Heart left ventricle (tissue), 16 donors: ENCODE measurements around the gene FAM210A. TPM values are rescaled to one million over a fixed set of nuclear protein-coding genes. Genes with fewer than 3 reads are reported as not detected.

Experiments used
- ATAC-seq, 4 donors: fragments of 200-7000 bp; cut with Tn5 transposase; one replicate each; pipeline ENCODE4 v1.9.1; 2020 to 2022; ENCODE audit warnings: moderate library complexity in 4 of 4, mild to moderate bottlenecking in 3 of 4, moderate number of reproducible peaks in 1 of 4
- DNase-seq, 5 donors: peaks; one replicate each; pipeline ENCODE4 v3.0.0-alpha.2; 2020
- H3K27ac ChIP-seq, 12 donors: fragments of 200-600 bp; sonication (generic) in 4 of 12; one replicate each; pipeline versions ENCODE4 v1.5.0 to v1.8.0; 2016 to 2022; ENCODE audit warnings: mild to moderate bottlenecking in 2 of 12
- H3K27me3 ChIP-seq, 9 donors: fragments of 200-600 bp; sonication (generic) in 2 of 9; one replicate each; pipeline versions ENCODE4 v1.5.1 to v1.8.0; 2016 to 2022; ENCODE audit warnings: mild to moderate bottlenecking in 3 of 9
- H3K36me3 ChIP-seq, 9 donors: fragments of 200-600 bp; sonication (generic) in 2 of 9; one replicate each; pipeline versions ENCODE4 v1.5.0 to v1.8.0; 2018 to 2022; ENCODE audit warnings: mild to moderate bottlenecking in 2 of 9
- H3K4me1 ChIP-seq, 12 donors: fragments of 200-600 bp; sonication (generic) in 4 of 12; one replicate each; pipeline versions ENCODE4 v1.5.0 to v1.8.0; 2016 to 2022; ENCODE audit warnings: mild to moderate bottlenecking in 3 of 12
- H3K4me3 ChIP-seq, 12 donors: fragments of 200-600 bp; sonication (generic) in 4 of 12; one replicate each; pipeline versions ENCODE4 v1.5.0 to v1.8.0; 2017 to 2022; ENCODE audit warnings: mild to moderate bottlenecking in 9 of 12, moderate library complexity in 4 of 12
- H3K9me3 ChIP-seq, 12 donors: fragments of 200-600 bp; sonication (generic) in 4 of 12; one replicate each; pipeline versions ENCODE4 v1.5.0 to v1.8.0; 2016 to 2022; ENCODE audit warnings: mild to moderate bottlenecking in 1 of 12
- POLR2A ChIP-seq, 2 donors: fragments of 450-650 bp; IDR thresholded peaks; one replicate each; pipeline ENCODE4 v1.6.1; 2017; ENCODE audit warnings: antibody characterized with exemption in 2 of 2, mild to moderate bottlenecking in 2 of 2, moderate library complexity in 2 of 2
- WGBS, 4 donors: extraction: QIAGEN DNeasy Blood & Tissue Kit in 2 of 4; methylation state at CpG; one replicate each; pipeline versions ENCODE4 v1.1.5 to v1.1.7; 2013 to 2018; 5-methylcytosine and 5-hydroxymethylcytosine counted together
- intact Hi-C, 10 donors: fragments of 100-400 bp; cut with DNase I; formaldehyde crosslinking; loops; one replicate each; pipeline versions ENCODE4 v1.11.1 to v1.14.2; 2022
- polyA plus RNA-seq, 2 donors: library from polyadenylated mRNA; stranded (reverse); fragments of 200-250 nt; gene quantifications; one replicate each; pipeline ENCODE4 v1.2.3, GENCODE V29; 2013
- total RNA-seq, 9 donors: library from RNA; depleted of rRNA in 2 of 9; stranded (reverse); fragments of >200 nt in 2 of 9; fragmentation: NEBNext Ultra II Directional in 3 of 9; extraction: Animal tissue kit (Norgen Biotek cat#: 25700) in 3 of 9; gene quantifications; one replicate each; pipeline versions ENCODE4 v1.1.0 to v1.2.4, GENCODE V29; 2016 to 2023
- TF ChIP-seq, protein P1 (sequence below), 12 donors: fragments of 200-600 bp; sonication (generic) in 4 of 12; IDR thresholded peaks; one replicate each; pipeline versions ENCODE4 v1.5.0 to v1.8.0; 2018 to 2022; ENCODE audit warnings: antibody characterized with exemption in 12 of 12, mild to moderate bottlenecking in 5 of 12
- donor health status: ischemic (EF 13 %, LVEDD 7.1; RV severe dilation, severe dysfunction).
- donor health status: healthy with polysubstance abuse.
- donor health status: DM: no; HTN: yes; CAD: no.
- donor health status: DM: no; HTN: no; CAD: no.
- donor health status: ischemic (EF 25% LVEDD 6.9; RV normal size, moderate dysfunction).
- donor health status: ischemic (EF 25% LVEDD 5.7; RV mildly dilated, moderate dysfunction).
- donor health status: healthy.
- donor health status: DM: yes; HTN: yes; CAD: no.
- donor health status: ischemic (EF 35%, LVEDD 5.7; RV mildly dilated, moderate dysfunction).
- donor health status: nonischemic (EF 11% LVEDD 7.7; RV severe dilation, severe dysfunction).
- donor health status: DM: yes; HTN: yes; CAD: no.
- donor health status: PGD.
- donor health status: ischemic (EF 29% LVEDD 5.4; RV normal size, mild dysfunction).
- donor health status: nonischemic (EF 23%, LVEDD 6.1; RV moderate dilation, normal function).

Gene FAM210A
- total and polyA plus RNA-seq, 11 donors = 14.0 to 66.4 (median 48.1) TPM

DNA sequence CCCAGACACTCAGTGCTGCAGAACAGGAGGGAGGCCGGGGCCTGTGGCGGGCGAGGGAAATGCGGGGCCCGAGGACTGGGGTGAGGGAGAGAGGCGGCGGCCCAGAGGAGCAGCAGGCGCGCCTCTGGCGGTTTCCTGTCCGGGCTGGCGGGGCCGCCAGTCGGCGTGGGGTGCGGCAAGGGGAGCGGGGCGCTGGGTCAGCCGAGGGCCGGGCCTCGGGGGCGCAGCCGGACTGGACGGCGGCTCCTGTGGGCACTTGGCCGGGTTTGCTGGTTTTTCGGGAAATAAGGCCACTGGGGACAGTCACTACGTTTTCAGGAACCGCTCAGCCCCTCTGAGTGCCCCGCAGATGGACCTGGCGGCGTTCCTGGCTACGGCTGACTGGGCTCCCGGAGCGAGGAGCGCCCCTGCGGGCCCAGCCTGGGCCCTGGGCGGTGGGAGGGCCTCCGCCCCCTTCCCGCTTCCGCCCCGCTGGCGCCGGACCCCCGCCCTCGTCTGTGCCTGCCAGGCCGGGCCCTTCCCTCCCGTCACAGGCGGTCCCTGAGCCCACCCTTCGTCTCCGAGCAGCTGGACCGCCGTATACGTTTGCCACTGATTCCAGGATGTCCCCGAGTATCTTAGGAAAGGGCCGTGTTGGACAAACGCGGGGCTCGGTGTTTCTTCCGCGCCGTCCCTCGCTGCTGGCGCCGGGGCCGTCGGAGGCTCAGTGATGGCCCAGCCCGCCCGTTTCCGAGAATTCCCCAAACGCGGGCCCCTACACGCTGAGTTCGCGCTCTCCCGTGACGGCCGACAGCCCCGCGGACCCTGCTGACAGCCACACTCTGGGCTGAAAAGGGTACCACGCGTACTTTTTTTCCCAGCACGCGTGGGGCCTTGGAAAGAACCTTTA is 84.6 kb downstream of the FAM210A start:
- Histone ChIP-seq H3K4me3 (peak overlapping the region; percentile 5 to 59 (median 48)), H3K27ac (peak overlapping the region; percentile 54 to 90 (median 77)), H3K27me3 (no peaks in the 10 kb centered on the region), H3K36me3 (peaks cover 0 to 21% (median 11%) of the 10 kb centered on the region in 9 donors), H3K9me3 (no peaks in the 10 kb centered on the region), H3K4me1 (peaks cover 0 to 50% (median 19%) of the 10 kb centered on the region in 12 donors)
- 35 to 67% (median 51%) methylated on average over 67 to 84 of the region's 84 CpGs for WGBS, 4 donors
- TF ChIP-seq, protein P1, sequence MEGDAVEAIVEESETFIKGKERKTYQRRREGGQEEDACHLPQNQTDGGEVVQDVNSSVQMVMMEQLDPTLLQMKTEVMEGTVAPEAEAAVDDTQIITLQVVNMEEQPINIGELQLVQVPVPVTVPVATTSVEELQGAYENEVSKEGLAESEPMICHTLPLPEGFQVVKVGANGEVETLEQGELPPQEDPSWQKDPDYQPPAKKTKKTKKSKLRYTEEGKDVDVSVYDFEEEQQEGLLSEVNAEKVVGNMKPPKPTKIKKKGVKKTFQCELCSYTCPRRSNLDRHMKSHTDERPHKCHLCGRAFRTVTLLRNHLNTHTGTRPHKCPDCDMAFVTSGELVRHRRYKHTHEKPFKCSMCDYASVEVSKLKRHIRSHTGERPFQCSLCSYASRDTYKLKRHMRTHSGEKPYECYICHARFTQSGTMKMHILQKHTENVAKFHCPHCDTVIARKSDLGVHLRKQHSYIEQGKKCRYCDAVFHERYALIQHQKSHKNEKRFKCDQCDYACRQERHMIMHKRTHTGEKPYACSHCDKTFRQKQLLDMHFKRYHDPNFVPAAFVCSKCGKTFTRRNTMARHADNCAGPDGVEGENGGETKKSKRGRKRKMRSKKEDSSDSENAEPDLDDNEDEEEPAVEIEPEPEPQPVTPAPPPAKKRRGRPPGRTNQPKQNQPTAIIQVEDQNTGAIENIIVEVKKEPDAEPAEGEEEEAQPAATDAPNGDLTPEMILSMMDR (IDR thresholded peaks at IDR 0.05) = peak in 4 of 12 donors; percentile 0 to 17 (median 14)
- TF ChIP-seq POLR2A (IDR thresholded peaks at IDR 0.05) = no peak
- intact Hi-C loops = loop anchor here in 5 of 10 donors (5.0 to 10.0 kb wide), 2 partner anchors 83 to 86 kb away; partner anchors contain the start of genes FAM210A (in 5 of the 5) and RNMT (in 5 of the 5)
- peak; percentile 53 to 83 (median 72) for DNase-seq
- peak; percentile 24 to 75 (median 70) for ATAC-seq

DNA sequence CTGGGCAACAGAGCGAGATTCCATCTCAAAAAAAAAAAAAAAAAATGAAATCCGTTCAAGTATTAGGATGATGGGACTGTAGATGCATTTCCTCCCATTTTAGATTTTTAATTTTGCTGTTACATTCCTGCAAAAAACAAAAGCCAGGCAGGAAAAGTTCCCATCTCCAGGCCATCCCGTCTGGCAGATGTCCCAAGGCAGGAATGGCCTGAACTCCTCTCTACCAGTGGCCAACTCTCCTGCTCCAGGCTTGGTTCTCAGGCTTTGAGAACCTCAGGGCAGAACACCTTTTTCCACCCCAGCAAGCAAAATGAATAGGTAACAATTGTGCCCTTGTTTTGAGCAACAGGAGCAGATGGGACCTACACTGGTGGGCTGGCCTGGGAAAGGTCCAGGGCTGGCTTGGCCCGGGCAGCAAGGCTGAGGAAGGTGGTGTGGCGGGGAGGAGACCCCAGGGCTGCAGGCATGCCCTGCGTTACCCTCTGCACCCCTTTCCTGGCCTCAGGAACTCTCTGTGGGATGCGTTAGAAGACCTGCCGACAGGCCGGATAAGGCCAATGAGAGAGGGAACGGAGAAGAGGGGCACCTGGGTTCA is 86.0 kb downstream of the FAM210A start:
- Histone ChIP-seq H3K27me3 (no peaks in the 10 kb centered on the region), H3K4me1 (peaks cover 0 to 51% (median 19%) of the 10 kb centered on the region in 12 donors), H3K4me3 (no peak overlapping the region), H3K36me3 (peaks cover 0 to 9% (median 5%) of the 10 kb centered on the region in 9 donors), H3K9me3 (no peaks in the 10 kb centered on the region), H3K27ac (peak overlapping the region in 9 of 12 donors; percentile 66 to 90 (median 79))
- intact Hi-C loops = loop anchor here in 5 of 10 donors (5.0 to 10.0 kb wide), 2 partner anchors 84 to 87 kb away; partner anchors contain the start of genes FAM210A (in 5 of the 5) and RNMT (in 5 of the 5)
- ATAC-seq (peak in 1 of 4 donors; percentile 16), DNase-seq (no peak)
- WGBS, 4 donors = 66 to 74% (median 70%) methylated on average over 10 of the region's 10 CpGs
- TF ChIP-seq, protein P1 (IDR thresholded peaks at IDR 0.05) = no peak
- TF ChIP-seq POLR2A (IDR thresholded peaks at IDR 0.05) = no peak

DNA sequence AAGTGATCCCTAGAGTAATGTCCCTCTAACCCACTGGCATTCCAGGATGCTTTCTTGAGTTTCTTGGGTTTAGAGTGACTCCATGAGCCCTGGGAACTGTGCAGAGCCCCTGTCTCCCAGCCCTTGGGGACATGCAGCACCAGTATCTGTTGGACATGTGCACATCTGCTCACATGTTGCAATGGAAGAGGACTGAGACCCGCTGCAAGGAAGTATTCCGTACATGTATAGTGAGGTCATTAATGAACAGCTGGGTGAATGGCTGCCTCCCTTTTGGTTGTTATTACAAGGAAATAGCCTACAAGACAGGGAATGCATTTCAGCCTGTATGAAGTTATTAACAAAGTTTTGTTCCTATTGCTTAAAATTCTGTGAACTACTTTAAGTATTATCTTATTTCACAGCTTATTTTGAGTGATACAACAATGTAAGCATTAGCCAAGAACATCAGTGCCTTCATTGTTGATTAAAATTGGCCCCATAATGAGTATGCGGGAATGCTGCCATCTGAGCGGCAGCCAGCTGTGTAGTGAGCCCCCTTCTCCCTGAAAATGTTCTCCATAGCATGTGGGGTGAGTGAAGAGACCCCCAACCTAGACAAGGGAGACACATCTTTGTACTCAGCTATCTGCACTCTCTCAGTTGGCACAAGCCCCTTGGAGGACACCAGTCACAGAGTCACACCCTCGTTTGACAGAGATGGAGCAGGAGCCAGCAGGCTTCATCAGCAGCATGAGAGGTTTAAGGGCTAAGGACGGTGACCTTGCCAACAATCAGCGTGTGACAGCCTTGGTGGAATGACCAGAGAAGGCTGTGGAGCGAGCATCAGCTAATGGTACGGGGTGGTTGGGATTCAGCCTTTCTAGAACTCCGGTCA is 87.4 kb downstream of the FAM210A start:
- peak overlapping the region in 6 of 12 donors; percentile 30 to 87 (median 46) for H3K27ac ChIP-seq
- H3K4me3 ChIP-seq = no peak overlapping the region
- 46 to 62% (median 56%) methylated on average over 10 of the region's 10 CpGs for WGBS, 4 donors
- peak; percentile 53 to 74 (median 62) for ATAC-seq
- no peak for TF ChIP-seq POLR2A (IDR thresholded peaks at IDR 0.05)
- H3K4me1 ChIP-seq = peaks cover 0 to 59% (median 19%) of the 10 kb centered on the region in 12 donors
- no peaks in the 10 kb centered on the region for H3K27me3 ChIP-seq
- DNase-seq = peak in 3 of 5 donors; percentile 50 to 79 (median 71)
- H3K9me3 ChIP-seq = no peaks in the 10 kb centered on the region
- H3K36me3 ChIP-seq = no peaks in the 10 kb centered on the region
- intact Hi-C loops = loop anchor here in 5 of 10 donors (10.0 kb wide), 4 partner anchors 86 to 524 kb away; partner anchors contain the start of genes FAM210A (in 3 of the 5) and RNMT (in 3 of the 5)

DNA sequence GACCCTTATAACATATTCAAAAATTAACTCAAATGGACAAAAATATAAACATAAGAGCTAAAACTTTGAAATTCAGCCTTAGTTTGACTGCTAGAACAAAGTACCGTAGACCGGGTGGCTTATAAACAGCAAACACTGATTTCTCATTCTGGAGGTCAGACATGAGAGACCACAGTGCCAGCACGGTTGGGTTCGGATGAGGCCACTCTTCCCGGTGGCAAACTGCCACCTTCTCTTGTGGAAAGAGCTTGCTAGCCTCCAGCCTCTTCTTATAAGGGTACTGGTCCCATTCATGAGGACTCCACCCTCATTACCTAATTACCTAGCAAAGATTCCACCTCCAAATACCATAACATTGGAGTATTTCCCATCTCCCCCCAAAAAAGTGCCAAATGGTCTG is 91.3 kb downstream of the FAM210A start:
- peak overlapping the region in 4 of 12 donors; percentile 17 to 47 (median 32) for H3K27ac ChIP-seq
- peak; percentile 40 to 69 (median 62) for ATAC-seq
- DNase-seq = peak in 4 of 5 donors; percentile 44 to 80 (median 62)

More for the DNA sequence above, 91.3 kb downstream of the FAM210A start:
- intact Hi-C loops = loop anchor here in 5 of 10 donors (10.0 kb wide), 4 partner anchors 90 to 520 kb away; partner anchors contain the start of genes FAM210A (in 3 of the 5) and RNMT (in 3 of the 5)
- Histone ChIP-seq H3K36me3 (no peaks in the 10 kb centered on the region), H3K4me3 (no peak overlapping the region), H3K27me3 (no peaks in the 10 kb centered on the region), H3K9me3 (peaks cover 0 to 5% (median 0%) of the 10 kb centered on the region in 12 donors), H3K4me1 (peaks cover 0 to 33% (median 8%) of the 10 kb centered on the region in 12 donors)
- no peak for TF ChIP-seq POLR2A (IDR thresholded peaks at IDR 0.05)
- TF ChIP-seq, protein P1 (IDR thresholded peaks at IDR 0.05) = no peak
- WGBS, 4 donors = 44 to 63% (median 50%) methylated on average over 5 of the region's 5 CpGs
